HG03520 (cell line): ENCODE results near the gene SH3RF3.

Experiments
- ATAC-seq: cut with Tn5 transposase; IDR thresholded peaks from one replicate; pipeline ENCODE4 v1.9.1; 2021; ENCODE audit warnings: mild to moderate bottlenecking, moderate library complexity; ENCODE audit not compliant: unreplicated experiment

The SH3RF3 gene

GRCh38 chr2:109199790-109200189 lies 70.8 kb downstream of the SH3RF3 start:
- ATAC-seq = no peak

- ATAC-seq = no peak
These were observed 71.8 kb downstream of the SH3RF3 start for GRCh38 chr2:109200616-109201464.

- no peak for ATAC-seq
These were observed 72.7 kb downstream of the SH3RF3 start for GRCh38 chr2:109201465-109202327.

GRCh38 chr2:109202486-109202885 lies 73.5 kb downstream of the SH3RF3 start:
- ATAC-seq = no peak

GRCh38 chr2:109203246-109204011 lies 74.4 kb downstream of the SH3RF3 start:
- ATAC-seq = no peak

- ATAC-seq = no peak
These were observed 75.4 kb downstream of the SH3RF3 start for GRCh38 chr2:109204412-109204811.

- ATAC-seq = no peak
These were observed 76.4 kb downstream of the SH3RF3 start for GRCh38 chr2:109205447-109205846.

- no peak for ATAC-seq
These were observed 77.7 kb downstream of the SH3RF3 start for GRCh38 chr2:109206569-109207146.

GRCh38 chr2:109207176-109207575 lies 78.2 kb downstream of the SH3RF3 start:
- ATAC-seq = no peak

GRCh38 chr2:109208071-109208950 lies 79.3 kb downstream of the SH3RF3 start:
- no peak for ATAC-seq

GRCh38 chr2:109208951-109209335 lies 79.9 kb downstream of the SH3RF3 start:
- ATAC-seq = no peak

DNA sequence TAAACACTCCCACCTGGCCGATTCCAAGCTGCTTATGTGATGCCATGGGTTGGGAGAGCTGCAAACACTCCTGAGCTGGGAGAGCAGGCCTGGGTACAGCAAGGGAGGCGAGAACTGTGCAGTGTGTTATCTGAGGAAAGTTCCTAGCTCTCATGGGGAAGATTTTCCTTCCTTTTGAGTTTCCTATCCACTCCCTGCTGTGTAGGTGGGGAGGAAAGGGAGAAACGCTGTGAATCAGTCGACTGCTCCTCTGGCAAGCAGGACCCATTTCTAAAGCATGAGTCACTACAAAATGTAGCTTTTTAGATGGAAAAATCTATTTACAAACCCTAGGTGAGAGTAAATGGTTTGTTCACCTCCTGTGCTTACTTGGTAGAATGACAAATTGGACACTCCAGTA lies 80.4 kb downstream of the SH3RF3 start:
- no peak for ATAC-seq

GRCh38 chr2:109209941-109210340 lies 80.9 kb downstream of the SH3RF3 start:
- no peak for ATAC-seq

DNA sequence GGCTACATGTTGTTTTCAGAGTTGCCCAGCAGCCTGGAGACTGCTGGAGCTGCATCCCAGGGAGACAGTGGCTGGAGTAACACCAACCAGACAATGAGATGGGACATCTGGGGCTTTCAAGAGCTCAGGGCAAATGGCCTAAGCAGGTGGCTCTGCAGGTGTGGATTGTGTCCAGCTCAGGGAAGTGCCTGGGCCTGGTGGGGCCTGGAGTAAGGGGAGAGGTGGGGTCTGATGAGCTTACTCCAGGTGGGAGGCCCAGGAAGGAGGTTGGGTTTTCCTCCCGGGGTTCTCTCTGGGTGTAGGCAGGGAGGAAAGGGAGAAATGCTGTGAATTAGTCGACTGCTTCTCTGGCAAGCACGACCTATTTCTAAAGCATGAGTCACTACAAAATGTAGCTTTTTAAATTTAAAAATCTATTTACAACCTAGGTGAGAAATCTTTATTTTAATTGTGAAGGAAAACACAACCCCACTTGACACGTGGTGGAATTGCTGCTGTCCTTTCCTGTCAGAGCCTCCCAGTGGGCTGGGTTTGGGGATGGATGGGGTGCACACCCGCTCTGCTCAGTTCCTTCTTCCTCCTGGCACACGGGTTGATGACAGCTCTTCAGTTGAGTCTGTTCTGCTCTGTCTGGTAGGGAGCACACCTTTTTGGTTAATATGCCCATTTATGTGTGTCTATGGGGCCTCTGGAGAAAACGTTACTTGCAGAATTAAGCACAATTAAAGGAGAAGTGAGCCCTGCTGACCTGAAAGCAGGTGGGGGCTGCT lies 81.6 kb downstream of the SH3RF3 start:
- ATAC-seq = no peak

- ATAC-seq = no peak
These were observed 82.3 kb downstream of the SH3RF3 start for GRCh38 chr2:109211315-109211714.

- ATAC-seq = no peak
These were observed 84.0 kb downstream of the SH3RF3 start for GRCh38 chr2:109212836-109213563.

GRCh38 chr2:109213646-109214433 lies 84.8 kb downstream of the SH3RF3 start:
- ATAC-seq = peak; percentile 67
